Measurements from ENCODE around the gene BTG3.

Gene BTG3

DNA sequence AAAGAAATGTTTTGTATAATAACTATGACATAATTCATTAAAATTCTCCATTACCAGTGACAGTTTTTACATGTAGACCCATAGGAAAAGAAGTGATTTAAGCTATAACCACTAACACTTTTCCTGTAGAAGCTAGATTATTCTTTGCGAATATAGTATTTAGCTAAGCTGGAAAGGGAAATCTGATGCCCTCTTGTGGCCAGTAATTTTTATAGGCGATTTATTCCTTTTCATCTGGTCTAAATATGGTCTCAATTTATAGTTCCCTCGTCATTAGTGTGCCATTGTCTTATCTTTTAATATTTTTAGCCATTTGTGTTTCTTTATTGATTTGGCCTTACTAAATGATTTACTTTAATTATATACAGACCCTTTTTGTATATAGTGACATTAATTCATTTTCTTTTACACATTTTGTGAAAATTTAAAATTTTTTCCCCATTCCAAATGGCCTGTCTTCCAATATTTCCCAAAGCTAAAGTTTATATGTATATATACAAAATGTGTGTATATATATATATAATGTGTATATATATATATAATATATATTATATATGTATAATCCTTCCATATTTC is 26.7 kb downstream of the BTG3 start:
- no peak for DNase-seq (ENCODE audit: low spot score)

- no peak for DNase-seq (ENCODE audit: low spot score)
These were observed 28.8 kb downstream of the BTG3 start for GRCh38 chr21:17583898-17584297.

DNA sequence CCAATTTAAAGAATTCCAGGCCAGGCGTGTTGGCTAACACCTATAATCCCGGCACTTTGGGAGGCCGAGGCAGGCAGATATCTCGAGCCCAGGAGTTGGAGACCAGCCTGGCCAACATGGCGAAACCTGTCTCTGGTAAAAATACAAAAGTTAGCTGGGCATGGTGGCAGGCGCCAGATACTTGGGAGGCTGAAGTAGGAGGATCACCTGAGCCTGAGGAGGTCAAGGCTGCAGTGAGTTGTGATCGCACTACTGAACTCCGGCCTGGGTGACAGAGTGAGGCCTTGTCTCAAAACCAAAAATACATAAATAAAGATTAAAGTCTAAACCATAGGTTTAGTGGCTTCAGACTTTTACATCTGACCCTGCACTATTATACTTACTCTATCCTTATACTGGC is 32.4 kb downstream of the BTG3 start:
- no peak for DNase-seq (ENCODE audit: low spot score)

DNA sequence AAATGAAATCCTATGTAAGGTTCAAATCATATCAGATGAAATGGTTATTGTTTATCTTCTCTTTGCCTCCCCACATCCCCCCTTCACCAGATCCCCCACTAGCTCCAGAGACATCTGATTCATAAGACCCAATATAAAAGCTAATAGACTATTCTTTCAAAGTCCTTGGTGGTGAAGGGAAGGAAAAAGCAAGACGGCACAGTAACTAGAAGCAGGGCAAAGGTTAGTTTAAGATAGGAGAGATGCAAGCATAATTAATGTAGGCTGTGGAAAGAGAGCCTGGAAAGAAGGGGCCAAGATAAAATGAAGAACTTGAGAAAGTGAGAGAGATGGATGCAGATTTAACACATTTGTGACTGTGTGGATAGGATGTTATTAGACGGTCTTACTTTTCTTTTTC is 33.8 kb downstream of the BTG3 start:
- DNase-seq (ENCODE audit: low spot score) = no peak

DNA sequence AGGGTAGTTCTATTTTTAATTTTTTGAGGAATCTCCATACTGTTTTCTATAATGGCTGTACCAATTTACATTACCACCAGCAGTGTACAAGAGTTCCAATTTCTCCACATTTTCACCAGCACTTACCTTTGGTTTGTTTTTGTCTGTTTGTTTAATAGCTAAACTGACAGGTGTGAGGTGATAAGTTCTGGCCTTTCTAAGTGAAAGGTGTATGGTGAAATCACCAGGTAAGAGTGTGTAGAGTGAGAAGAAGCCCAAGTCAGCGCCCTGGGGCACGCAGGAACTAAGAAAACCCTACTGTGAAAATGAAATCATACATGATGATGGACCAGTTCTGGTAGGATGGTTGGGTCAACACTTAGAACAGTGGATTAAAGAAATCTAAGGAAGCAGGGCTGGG is 34.5 kb downstream of the BTG3 start:
- no peak for DNase-seq (ENCODE audit: low spot score)

- DNase-seq (ENCODE audit: low spot score) = no peak
These were observed 35.0 kb downstream of the BTG3 start for GRCh38 chr21:17577701-17578100.

GRCh38 chr21:17576080-17576835 is 36.4 kb downstream of the BTG3 start:
- DNase-seq (ENCODE audit: low spot score) = no peak

GRCh38 chr21:17575076-17575475 is 37.6 kb downstream of the BTG3 start:
- no peak for DNase-seq (ENCODE audit: low spot score)

DNA sequence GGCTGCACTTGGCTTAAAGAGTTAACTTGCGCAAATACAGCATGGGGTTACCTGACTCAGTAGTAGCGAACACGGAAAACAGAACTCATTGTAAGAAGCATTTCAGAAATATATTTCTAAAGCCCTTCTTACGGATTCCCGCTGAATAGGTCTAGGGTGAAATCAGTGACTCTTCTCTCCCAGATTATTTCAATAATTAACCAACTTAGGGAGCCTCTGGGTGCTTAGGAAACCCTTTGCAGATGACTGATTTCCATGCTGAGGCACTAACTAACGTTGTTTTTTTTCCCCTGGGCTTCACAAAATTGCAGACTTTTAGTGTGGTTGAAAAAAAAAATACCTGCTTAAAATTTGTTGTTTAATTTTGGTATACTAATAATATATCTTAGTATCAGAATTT is 40.3 kb downstream of the BTG3 start:
- DNase-seq (ENCODE audit: low spot score) = no peak

- DNase-seq (ENCODE audit: low spot score) = no peak
These were observed 41.9 kb downstream of the BTG3 start for GRCh38 chr21:17570786-17571185.

DNA sequence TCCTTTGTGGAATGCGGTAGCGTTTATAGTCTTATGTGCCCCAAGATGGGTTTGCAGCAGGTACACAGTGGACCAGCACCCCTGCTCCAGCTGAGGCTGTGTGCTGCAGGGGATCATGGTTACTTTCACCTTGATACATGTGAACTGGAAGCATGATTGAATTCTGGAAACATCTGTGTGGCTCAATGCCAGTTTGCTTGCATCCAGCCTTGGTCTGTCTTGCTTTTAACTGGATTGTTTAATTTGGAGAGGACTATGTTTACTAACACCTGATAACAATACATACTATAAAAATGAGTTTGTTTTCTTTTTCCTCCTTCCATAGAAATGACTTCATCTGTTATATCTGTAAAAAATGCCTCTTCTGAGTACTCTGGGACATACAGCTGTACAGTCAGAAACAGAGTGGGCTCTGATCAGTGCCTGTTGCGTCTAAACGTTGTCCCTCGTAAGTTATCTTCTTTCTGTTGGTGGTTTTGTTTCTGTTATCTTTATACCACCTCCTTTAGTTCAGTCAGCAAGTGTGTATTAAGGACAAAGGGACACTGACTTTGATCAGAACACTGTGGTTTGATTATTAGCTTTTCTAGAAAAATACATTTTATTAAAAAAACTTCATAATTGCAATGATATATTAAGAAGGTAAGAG is 52.2 kb downstream of the BTG3 start:
- DNase-seq (ENCODE audit: low spot score) = no peak

- peak; percentile 26 for DNase-seq (ENCODE audit: low spot score)
These were observed 57.8 kb downstream of the BTG3 start for GRCh38 chr21:17554679-17555465.

GRCh38 chr21:17554120-17554519 is 58.6 kb downstream of the BTG3 start:
- no peak for DNase-seq (ENCODE audit: low spot score)

GRCh38 chr21:17552410-17552809 is 60.3 kb downstream of the BTG3 start:
- no peak for DNase-seq (ENCODE audit: low spot score)

DNA sequence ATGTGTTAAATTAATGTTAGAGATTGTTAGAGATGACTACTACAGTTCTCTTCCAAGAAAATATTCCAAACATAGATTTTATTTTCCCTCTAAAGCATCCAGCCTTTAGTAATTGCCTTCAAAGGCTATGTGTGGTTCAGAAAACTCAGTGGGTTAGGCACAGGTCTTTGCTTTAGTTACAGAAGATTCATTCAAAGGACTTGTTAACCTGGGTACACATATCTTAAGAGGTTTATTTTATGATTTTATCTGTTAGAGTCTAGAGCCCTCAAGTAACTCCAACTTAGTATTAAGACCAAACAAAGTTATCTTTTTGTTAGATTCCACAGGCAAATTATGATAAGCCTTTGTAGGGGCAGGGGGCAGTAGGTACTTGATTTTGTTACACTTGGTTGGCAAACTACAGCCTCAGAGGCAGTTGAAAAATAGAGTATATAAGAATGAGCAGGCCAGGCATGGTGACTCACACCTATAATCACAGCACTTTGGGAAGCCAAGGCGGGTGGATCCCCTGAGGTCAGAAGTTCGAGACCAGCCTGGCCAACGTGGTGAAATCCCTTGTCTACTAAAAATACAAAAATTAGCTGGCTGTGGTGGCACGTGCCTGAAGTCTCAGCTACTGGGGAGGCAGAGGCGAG is 61.9 kb downstream of the BTG3 start:
- DNase-seq (ENCODE audit: low spot score) = no peak

- DNase-seq (ENCODE audit: low spot score) = no peak
These were observed 64.4 kb downstream of the BTG3 start for GRCh38 chr21:17548262-17548661.

- no peak for DNase-seq (ENCODE audit: low spot score)
These were observed 67.7 kb downstream of the BTG3 start for GRCh38 chr21:17545007-17545406.

All from HuH-7 (cell line).